ENCODE measurements around the gene PRR29.

- TF ChIP-seq CTCF (conservative IDR thresholded peaks at IDR 0.05) (no peak), ZFX (IDR thresholded peaks at IDR 0.05) (no peak)
These were observed 38.1 kb upstream of the PRR29 start for GRCh38 chr17:63960006-63960405.

Measured in C4-2B (cell line).